ENCODE measurements around the gene PRKCA.

GRCh38 chr17:66415366-66416206 is 113.2 kb downstream of the PRKCA start:
- TF ChIP-seq CTCF (IDR thresholded peaks at IDR 0.05), result no peak
- no peak for TF ChIP-seq ZFX (IDR thresholded peaks at IDR 0.05; ENCODE audit: borderline replicate concordance)
